HepG2 (cell line): ENCODE data around the gene TM9SF2. TPM values are rescaled to one million over a fixed set of nuclear protein-coding genes. Genes with fewer than 3 reads are reported as not detected.

ENCODE experiments used
- ATAC-seq: fragments of 200-7000 bp; cut with Tn5 transposase; 3 replicates; pipeline ENCODE4 v1.9.1; 2020; ENCODE audit warnings: mild to moderate bottlenecking, moderate library complexity
- BruUV-seq: library from RNA; stranded (reverse); fragments of 400-500 nt; replicated peaks from 2 replicates; lab custom pipeline; 2021; lab: Mats Ljungman, UMichigan
- CTCF ChIA-PET: fragments of 300-600 bp; formaldehyde crosslinking; extraction: SDS; loops from one replicate; lab custom pipeline; 2021; ENCODE audit warnings: low total read pairs, inconsistent platforms, low intra/inter-chr PET ratio; lab: Yijun Ruan, JAX
- POLR2A ChIA-PET: fragments of 350-600 bp; sonication (Branson Sonifier 250); formaldehyde crosslinking; loops from one replicate; lab custom pipeline; 2020; ENCODE audit warnings: antibody characterized with exemption, inconsistent platforms; lab: Yijun Ruan, JAX
- DNase-seq: peaks from one replicate; pipeline ENCODE4 v3.0.0-alpha.2; 2015; ENCODE audit warnings: low spot score
- FAIRE-seq: peaks from 3 replicates; lab custom pipeline; 2011; peaks lifted over from hg19 to GRCh38; lab: Jason Lieb, UNC
- H2AFZ ChIP-seq: one replicate; pipeline ENCODE4 v1.6.1; 2011; ENCODE audit warnings: low read length, inconsistent platforms
- H3K27ac ChIP-seq: fragments of 300-600 bp; 3 replicates; pipeline ENCODE4 v1.8.0; 2011; ENCODE audit warnings: mixed run types, mild to moderate bottlenecking, mixed read lengths, low read length, inconsistent platforms; ENCODE audit not compliant: insufficient read depth; ENCODE audit errors: extremely low read length
- H3K27me3 ChIP-seq, 2 experiments: fragments of 200-600 bp in 1 of 2; 2 replicates in 1 of 2; 3 replicates in 1 of 2; pipeline versions ENCODE4 v1.6.0 to v1.8.0; 2011; ENCODE audit warnings: low read length in 2 of 2, mild to moderate bottlenecking in 2 of 2, moderate library complexity in 2 of 2, inconsistent platforms in 1 of 2; ENCODE audit not compliant: insufficient read depth in 2 of 2, control insufficient read depth in 1 of 2
- H3K36me3 ChIP-seq, 2 experiments: fragments of 200-600 bp in 1 of 2; replicated peaks in 1 of 2; 2 replicates in 1 of 2; 3 replicates in 1 of 2; pipeline versions ENCODE4 v1.5.1 to v1.8.0; 2011; ENCODE audit warnings: low read length in 2 of 2, inconsistent platforms in 1 of 2; ENCODE audit not compliant: insufficient read depth in 2 of 2, control insufficient read depth in 1 of 2
- H3K4me1 ChIP-seq: 2 replicates; pipeline ENCODE4 v1.5.1; 2012; ENCODE audit warnings: low read length, inconsistent platforms; ENCODE audit not compliant: insufficient read depth
- H3K4me2 ChIP-seq: 2 replicates; pipeline ENCODE4 v1.6.0; 2011; ENCODE audit warnings: low read depth, low read length, inconsistent platforms
- H3K4me3 ChIP-seq, 3 experiments: fragments of 200-600 bp in 1 of 3; sonication (generic), shearing (Covaris generic) in 1 of 3; replicated peaks in 1 of 3; 2 replicates each; pipeline ENCODE4 v1.5.1; 2011 to 2016; ENCODE audit warnings: low read length in 3 of 3, inconsistent platforms in 2 of 3, low read depth in 2 of 3, mild to moderate bottlenecking in 2 of 3, control low read depth in 1 of 3, mixed read lengths in 1 of 3; ENCODE audit not compliant: insufficient read depth in 1 of 3
- H3K79me2 ChIP-seq: one replicate; pipeline ENCODE4 v1.6.1; 2011; ENCODE audit warnings: low read length, inconsistent platforms; ENCODE audit not compliant: insufficient read depth
- H3K9ac ChIP-seq: 2 replicates; pipeline ENCODE4 v1.6.0; 2011; ENCODE audit warnings: mild to moderate bottlenecking, low read depth, low read length, inconsistent platforms; ENCODE audit not compliant: insufficient read depth
- H3K9me3 ChIP-seq: 2 replicates; pipeline ENCODE4 v1.5.1; 2012; ENCODE audit warnings: mild to moderate bottlenecking, low read length
- H4K20me1 ChIP-seq: 2 replicates; pipeline ENCODE4 v1.6.0; 2011; ENCODE audit warnings: inconsistent platforms, mild to moderate bottlenecking, low read length, moderate library complexity; ENCODE audit not compliant: insufficient read depth
- EHMT2 ChIP-seq: fragments of 200-600 bp; sonication (generic); IDR thresholded peaks from 2 replicates; pipeline ENCODE4 v1.7.0; 2017; ENCODE audit warnings: antibody characterized with exemption, low read depth, low read length, borderline replicate concordance
- HDAC6 ChIP-seq: fragments of 200-600 bp; sonication (generic); IDR thresholded peaks from 2 replicates; pipeline ENCODE4 v1.7.0; 2017; ENCODE audit warnings: mild to moderate bottlenecking, antibody characterized with exemption, low read length, low read depth
- RBM22 ChIP-seq: fragments of 200-400 bp; formaldehyde crosslinking; optimal IDR thresholded peaks from 2 replicates; pipeline ENCODE3; 2017; ENCODE audit warnings: mild to moderate bottlenecking, low read length, moderate library complexity
- SKI ChIP-seq: fragments of 450-650 bp; IDR thresholded peaks from one replicate; pipeline ENCODE4 v1.6.1; 2018; ENCODE audit warnings: mild to moderate bottlenecking; ENCODE audit not compliant: partially characterized antibody
- TOPORS ChIP-seq: sonication (generic); formaldehyde crosslinking; IDR thresholded peaks from 2 replicates; pipeline ENCODE4 v1.8.0; 2023; ENCODE audit warnings: mild to moderate bottlenecking, missing genetic modification reagents
- ZNF709 ChIP-seq: sonication (generic); formaldehyde crosslinking; IDR thresholded peaks from 2 replicates; pipeline ENCODE4 v1.5.0; 2020; ENCODE audit warnings: mild to moderate bottlenecking, missing genetic modification reagents
- ZNF879 ChIP-seq: sonication (generic); formaldehyde crosslinking; IDR thresholded peaks from 2 replicates; pipeline ENCODE4 v1.8.1; 2023; ENCODE audit warnings: missing genetic modification reagents
- ZSCAN12 ChIP-seq: sonication (generic); formaldehyde crosslinking; IDR thresholded peaks from 2 replicates; pipeline ENCODE4 v1.9.0; 2021; ENCODE audit warnings: mild to moderate bottlenecking, missing genetic modification reagents
- WGBS: methylation state at CpG from one replicate; pipeline ENCODE4 v1.1.6; 2017; ENCODE audit warnings: low lambda C conversion rate; 5-methylcytosine and 5-hydroxymethylcytosine counted together
- in situ Hi-C: cut with HindIII; loops from 2 replicates; pipeline ENCODE4 v1.10.0; 2017; ENCODE audit warnings: low pct_unique_long_range_greater_than_20kb; ENCODE audit not compliant: extremely low pct_ligation_motif_present
- intact Hi-C: fragments of 100-400 bp; cut with micrococcal nuclease; formaldehyde crosslinking; loops from one replicate; pipeline ENCODE4 v1.10.0; 2022; ENCODE audit not compliant: unreplicated experiment
- polyA plus RNA-seq, 8 experiments: library from polyadenylated mRNA; depleted of rRNA in 3 of 8; stranded (reverse) in 7 of 8; unstranded in 1 of 8; fragments of >200 nt; fragmentation: Illumina TruSeq in 4 of 8; extraction: Trizol in 4 of 8; gene quantifications; 2 replicates each; pipeline versions ENCODE4 v1.2.1 to v1.2.3, GENCODE V29; 2011 to 2016; ENCODE audit warnings: low read depth in 4 of 8, missing spikeins in 1 of 8, mixed read lengths in 1 of 8; ENCODE audit not compliant: insufficient read depth in 1 of 8
- total RNA-seq, 5 experiments: library from RNA; depleted of rRNA; stranded (reverse); fragments of >200 nt; fragmentation: Illumina TruSeq; extraction: Trizol; gene quantifications; 2 replicates each; pipeline ENCODE4 v1.2.3, GENCODE V29; 2016; ENCODE audit warnings: low read depth in 1 of 5
- TF ChIP-seq, protein P1 (sequence below): sonication (generic); formaldehyde crosslinking; IDR thresholded peaks from 2 replicates; pipeline ENCODE4 v1.4.0; 2020; ENCODE audit warnings: missing genetic modification reagents, borderline replicate concordance
- TF ChIP-seq, protein P2 (sequence below): sonication (generic); formaldehyde crosslinking; IDR thresholded peaks from 2 replicates; pipeline ENCODE4 v1.9.0; 2022; ENCODE audit warnings: missing genetic modification reagents, mild to moderate bottlenecking, borderline replicate concordance

Gene TM9SF2
- total and polyA plus RNA-seq, 2 of the 13 experiments (the other 11 are each of a cell fraction or from before 2014, with no cell fraction given) = 94.1 to 123 TPM

DNA sequence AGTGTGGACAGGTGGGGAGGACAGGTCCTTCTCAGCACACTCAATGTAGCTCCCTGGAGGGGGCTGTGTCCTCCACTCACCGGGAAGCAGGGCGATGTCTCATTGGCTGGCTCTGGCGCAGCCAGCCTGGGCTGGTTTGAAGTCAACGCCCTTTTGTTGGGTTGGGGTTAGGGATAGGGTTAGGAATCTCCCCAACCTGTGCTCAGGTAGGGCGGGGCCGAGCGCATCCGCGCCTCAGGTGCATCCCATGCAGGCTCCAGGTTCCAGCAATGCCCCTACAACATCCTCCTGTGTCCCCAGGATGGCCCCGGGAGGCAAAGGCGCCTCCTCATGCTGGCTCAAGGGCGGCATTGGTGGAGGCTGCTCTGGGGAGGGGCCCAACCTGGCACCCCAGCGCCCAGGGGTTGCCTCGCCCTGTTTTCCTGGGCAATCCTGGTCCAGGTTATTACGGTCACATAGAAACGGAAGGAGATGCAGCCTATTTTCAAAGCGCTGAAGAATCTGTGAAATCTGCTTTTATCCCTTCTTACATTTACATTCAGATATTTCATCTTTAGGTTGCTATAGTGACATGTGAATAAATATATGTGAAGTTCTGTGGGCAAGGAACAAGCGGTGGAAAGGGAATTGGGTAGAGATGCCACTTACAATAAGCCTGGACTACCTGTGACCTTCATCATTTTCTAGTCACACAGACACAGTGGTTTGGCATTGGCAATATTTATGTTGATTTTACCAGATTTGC is 74.3 kb downstream of the TM9SF2 start:
- Histone ChIP-seq H3K27me3 (no peaks in the 10 kb centered on the region), H3K27ac (no peak overlapping the region), H3K4me1 (peaks cover 33% of the 10 kb centered on the region), H3K79me2 (no peaks in the 10 kb centered on the region), H2AFZ (no peak overlapping the region), H3K4me2 (no peak overlapping the region), H3K9me3 (no peaks in the 10 kb centered on the region), H3K36me3 (no peaks in the 10 kb centered on the region), H3K4me3 (no peak overlapping the region), H4K20me1 (no peaks in the 10 kb centered on the region), H3K9ac (no peak overlapping the region)
- TF ChIP-seq HDAC6 (no peak), ZSCAN12 (CRISPR knock-in tag) (no peak), EHMT2 (no peak), SKI (no peak), RBM22 (no peak), ZNF709 (CRISPR knock-in tag) (no peak), ZNF879 (CRISPR knock-in tag) (no peak), TOPORS (CRISPR knock-in tag) (no peak)
- TF ChIP-seq, protein P1, sequence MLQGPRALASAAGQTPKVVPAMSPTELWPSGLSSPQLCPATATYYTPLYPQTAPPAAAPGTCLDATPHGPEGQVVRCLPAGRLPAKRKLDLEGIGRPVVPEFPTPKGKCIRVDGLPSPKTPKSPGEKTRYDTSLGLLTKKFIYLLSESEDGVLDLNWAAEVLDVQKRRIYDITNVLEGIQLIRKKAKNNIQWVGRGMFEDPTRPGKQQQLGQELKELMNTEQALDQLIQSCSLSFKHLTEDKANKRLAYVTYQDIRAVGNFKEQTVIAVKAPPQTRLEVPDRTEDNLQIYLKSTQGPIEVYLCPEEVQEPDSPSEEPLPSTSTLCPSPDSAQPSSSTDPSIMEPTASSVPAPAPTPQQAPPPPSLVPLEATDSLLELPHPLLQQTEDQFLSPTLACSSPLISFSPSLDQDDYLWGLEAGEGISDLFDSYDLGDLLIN (CRISPR knock-in tag) = no peak
- TF ChIP-seq, protein P2, sequence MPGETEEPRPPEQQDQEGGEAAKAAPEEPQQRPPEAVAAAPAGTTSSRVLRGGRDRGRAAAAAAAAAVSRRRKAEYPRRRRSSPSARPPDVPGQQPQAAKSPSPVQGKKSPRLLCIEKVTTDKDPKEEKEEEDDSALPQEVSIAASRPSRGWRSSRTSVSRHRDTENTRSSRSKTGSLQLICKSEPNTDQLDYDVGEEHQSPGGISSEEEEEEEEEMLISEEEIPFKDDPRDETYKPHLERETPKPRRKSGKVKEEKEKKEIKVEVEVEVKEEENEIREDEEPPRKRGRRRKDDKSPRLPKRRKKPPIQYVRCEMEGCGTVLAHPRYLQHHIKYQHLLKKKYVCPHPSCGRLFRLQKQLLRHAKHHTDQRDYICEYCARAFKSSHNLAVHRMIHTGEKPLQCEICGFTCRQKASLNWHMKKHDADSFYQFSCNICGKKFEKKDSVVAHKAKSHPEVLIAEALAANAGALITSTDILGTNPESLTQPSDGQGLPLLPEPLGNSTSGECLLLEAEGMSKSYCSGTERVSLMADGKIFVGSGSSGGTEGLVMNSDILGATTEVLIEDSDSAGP (CRISPR knock-in tag) = no peak
- no peak for ATAC-seq
- ChIA-PET POLR2A (no interaction called here), CTCF (no interaction called here)
- FAIRE-seq = no peak
- intact Hi-C loops (loop anchor here (5.0 kb wide), 1 partner anchor 37 kb away; no protein-coding TSS in a partner anchor), in situ Hi-C loops (no loop called here)
- no peak for DNase-seq
- BruUV-seq = no TSS peak
- 71% methylated on average over 8 of the region's 18 CpGs for WGBS
